HG02678 (cell line): ENCODE measurements around the gene PTPRN2.
"Not testable (repeated sequence)": the region's sequence is repeated elsewhere in the genome, so short reads cannot be mapped to it uniquely, and the experiment has no call there.

Source experiments
- ATAC-seq: cut with Tn5 transposase; IDR thresholded peaks from one replicate; pipeline ENCODE4 v1.9.1; 2021; ENCODE audit warnings: mild to moderate bottlenecking, moderate library complexity; ENCODE audit not compliant: unreplicated experiment

The PTPRN2 gene

GRCh38 chr7:158357898-158358821 is 229.5 kb downstream of the PTPRN2 start:
- no peak for ATAC-seq

DNA sequence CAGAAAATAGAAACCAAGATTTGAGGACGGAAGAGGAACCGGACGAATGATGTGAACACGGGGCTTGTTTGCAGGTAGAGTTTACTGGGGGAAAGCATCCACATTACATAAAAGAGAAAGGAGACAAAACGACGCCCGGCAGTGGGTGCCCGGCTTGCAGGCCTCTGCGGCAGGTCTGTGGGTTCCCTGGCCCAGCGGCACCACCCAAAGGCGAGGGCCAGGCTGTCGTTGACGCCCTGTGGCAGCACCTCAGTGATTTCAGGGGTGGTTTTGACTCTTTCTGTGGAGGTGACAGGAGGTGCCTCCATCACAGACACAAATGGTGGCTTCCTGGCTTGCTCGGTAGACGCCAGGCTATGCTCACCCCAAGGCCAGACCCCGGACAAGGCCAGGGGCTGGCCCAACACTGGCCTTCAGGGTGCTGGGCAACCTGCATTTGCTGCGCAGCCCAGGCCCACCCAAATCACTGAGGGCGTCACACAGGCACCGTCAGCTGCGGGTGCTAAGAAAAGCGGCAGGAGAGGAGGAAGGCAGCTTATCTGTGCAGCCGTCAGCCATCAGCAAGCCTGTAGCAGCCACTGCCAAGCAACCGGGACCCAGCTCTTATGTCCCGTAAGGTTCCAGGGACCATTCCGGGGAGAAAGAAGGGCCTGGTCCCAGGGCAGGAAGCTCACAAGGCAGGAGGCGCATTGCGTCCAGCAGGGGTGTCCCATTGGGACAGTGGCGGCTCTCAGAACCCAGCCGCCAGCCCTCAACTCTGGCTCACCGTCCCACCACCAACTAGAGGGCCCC is 230.3 kb downstream of the PTPRN2 start:
- no peak for ATAC-seq

- no peak for ATAC-seq
These were observed 231.2 kb downstream of the PTPRN2 start for GRCh38 chr7:158356454-158356853.

DNA sequence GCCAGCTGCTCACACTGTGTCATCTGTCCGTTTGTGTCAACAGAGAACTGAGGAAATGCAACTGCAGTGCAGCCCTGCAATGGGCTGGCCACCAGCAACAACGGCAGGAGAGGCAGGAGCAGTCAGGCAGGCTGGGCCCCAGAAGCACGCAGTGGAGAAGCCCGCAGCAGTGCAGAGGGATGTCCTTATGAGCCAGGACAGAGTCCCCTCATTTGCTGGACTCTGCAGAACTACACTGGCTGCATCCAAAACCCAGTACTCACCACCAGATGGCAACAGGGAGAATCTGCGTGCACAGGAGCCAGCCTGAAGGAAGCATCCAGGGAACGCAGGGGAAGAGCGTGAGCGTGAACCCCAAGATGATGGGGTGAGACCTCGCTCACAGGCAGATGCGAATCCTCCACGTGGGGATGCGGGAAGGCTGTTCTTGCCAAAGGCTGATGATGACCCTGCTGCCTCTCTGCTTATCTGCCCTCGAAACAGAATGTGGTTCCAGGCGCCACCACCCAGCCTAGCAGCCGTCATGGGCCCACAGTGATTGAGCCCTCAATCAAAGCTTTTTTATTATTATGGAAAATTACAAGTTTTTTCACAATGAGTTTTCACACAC is 232.1 kb downstream of the PTPRN2 start:
- no peak for ATAC-seq

GRCh38 chr7:158354861-158355260 is 232.8 kb downstream of the PTPRN2 start:
- no peak for ATAC-seq

- ATAC-seq, result no peak
These were observed 233.7 kb downstream of the PTPRN2 start for GRCh38 chr7:158353606-158354570.

DNA sequence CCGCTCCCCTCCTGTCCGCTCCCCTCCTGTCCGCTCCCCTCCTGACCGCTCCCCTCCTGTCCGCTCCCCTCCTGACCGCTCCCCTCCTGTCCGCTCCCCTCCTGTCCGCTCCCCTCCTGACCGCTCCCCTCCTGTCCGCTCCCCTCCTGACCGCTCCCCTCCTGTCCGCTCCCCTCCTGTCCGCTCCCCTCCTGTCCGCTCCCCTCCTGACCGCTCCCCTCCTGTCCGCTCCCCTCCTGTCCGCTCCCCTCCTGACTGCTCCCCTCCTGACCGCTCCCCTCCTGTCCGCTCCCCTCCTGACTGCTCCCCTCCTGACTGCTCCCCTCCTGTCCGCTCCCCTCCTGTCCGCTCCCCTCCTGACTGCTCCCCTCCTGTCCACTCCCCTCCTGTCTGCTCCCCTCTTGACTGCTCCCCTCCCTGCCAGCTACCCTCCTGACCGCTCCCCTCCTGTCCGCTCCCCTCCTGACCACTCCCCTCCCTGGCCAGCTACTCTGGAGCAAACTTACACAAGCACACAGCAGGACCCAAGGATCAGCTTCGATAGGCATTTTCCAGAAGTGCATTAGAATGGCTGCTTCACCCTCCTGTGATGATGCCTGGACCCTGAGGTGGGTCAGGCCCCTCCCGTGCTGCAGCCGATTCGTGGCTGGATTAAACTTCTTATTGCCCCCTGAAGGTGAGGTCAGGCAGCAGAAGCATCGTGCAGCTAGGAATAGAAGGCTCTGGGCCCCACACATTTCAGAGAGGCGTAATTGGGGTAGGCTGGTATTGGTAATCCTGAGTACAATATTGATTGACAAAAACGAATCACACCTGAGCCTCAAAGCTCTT is 235.5 kb downstream of the PTPRN2 start:
- ATAC-seq, result not testable (repeated sequence)

GRCh38 chr7:158351481-158351880 is 236.1 kb downstream of the PTPRN2 start:
- no peak for ATAC-seq

GRCh38 chr7:158351051-158351450 is 236.6 kb downstream of the PTPRN2 start:
- no peak for ATAC-seq

GRCh38 chr7:158350166-158350900 is 237.3 kb downstream of the PTPRN2 start:
- no peak for ATAC-seq

DNA sequence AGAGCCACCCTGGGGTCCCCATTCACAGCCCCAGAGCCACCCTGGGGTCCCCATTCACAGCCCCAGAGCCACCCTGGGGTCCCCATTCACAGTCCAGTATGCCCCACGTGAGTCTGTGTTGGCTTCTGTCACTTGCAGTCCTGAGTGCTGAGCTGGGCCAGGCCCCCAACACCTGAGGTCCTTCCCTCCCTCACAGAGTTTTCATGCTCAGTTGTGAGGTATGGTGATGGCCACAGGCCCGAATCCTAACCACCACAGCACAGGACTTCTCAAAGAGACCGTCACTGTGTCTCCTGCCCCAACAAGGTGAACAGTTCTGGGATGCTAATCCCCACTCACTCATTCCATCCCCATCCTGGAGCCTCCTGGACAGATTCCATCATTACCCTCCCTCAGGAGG is 239.2 kb downstream of the PTPRN2 start:
- ATAC-seq, result no peak

DNA sequence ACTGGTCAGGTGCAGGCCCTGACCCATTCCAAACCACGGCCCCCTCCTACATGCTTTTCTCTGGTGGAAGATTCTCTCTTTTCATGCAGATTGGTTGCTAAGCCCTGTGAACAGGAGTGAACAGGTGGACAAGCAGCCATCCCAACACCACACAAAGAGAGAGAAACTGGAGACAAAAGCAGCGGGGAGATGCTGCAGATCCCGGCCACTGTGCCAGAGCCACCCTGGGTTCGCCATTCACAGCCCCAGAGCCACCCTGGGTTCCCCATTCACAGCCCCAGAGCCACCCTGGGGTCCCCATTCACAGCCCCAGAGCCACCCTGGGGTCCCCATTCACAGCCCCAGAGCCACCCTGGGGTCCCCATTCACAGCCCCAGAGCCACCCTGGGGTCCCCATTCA is 239.6 kb downstream of the PTPRN2 start:
- not testable (repeated sequence) for ATAC-seq

DNA sequence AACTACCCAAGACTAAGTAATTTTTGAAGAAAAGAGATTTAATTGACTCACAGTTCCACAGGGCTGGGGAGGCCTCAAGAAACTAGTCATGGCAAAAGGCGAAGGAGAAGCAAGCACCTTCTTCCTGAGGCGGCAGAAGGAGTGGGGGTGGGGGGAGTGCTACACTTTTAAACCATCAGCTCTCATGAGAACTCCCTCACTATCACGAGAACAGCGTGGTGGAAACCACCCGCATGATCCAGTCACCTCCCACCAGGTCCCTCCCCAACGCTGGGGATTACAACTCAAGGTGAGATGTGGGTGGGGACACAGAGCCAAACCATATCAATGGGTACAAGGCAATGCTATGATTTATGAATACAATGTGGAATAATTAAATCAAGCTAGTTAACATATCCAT is 241.9 kb downstream of the PTPRN2 start:
- no peak for ATAC-seq

DNA sequence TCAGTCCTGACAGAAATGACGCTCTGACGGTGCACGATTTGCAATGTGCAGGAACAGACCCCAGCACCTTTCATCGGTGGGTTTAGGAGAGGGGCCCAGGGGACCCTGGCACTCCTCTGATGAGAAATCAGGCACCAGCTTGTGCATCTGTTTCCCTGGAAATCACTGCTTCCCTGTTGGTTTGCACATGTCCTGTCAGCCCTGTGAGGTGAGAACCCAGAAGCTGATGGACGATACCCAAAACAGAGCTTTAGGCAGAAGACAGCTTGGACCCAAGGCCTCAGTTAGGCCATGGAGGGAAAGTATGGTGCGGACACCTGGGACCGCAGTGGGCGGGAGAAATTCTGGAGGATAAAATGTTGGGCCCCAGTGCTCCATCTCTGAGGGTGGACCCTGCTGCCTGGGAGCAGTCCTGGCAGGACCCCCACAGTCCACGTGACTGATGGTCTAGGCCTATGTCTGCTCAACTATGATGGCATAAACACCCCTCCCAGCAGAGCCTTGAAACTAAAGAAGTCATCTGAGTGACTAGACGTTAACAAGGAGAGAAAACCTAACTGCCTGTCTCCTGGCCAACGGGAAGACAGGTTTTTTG is 242.8 kb downstream of the PTPRN2 start:
- no peak for ATAC-seq

DNA sequence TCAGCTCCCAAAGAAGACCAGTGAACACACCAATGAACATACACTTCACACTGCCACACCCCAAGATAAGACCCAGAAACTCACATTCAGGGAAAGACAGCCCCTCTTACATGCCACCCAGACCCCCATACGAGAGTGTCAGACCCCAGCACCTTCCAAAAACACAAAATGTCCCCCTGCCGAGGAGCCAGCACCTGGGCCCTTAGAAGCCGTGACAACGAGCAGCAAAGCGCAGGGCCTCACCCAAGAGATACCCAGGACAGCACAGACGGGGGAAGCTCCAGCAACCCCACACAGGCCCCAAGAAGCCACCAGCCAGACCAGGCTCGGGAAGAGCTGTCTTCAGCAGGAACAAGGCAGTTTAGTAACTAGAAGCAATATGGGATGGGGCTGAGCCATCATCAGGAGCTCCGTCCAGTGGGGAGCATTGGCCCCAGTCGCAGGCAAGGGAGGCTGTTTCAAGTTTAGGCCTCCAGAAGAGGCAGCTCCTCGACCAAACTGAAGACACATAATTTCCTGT is 243.6 kb downstream of the PTPRN2 start:
- no peak for ATAC-seq

- ATAC-seq, result no peak
These were observed 244.1 kb downstream of the PTPRN2 start for GRCh38 chr7:158343526-158343925.

DNA sequence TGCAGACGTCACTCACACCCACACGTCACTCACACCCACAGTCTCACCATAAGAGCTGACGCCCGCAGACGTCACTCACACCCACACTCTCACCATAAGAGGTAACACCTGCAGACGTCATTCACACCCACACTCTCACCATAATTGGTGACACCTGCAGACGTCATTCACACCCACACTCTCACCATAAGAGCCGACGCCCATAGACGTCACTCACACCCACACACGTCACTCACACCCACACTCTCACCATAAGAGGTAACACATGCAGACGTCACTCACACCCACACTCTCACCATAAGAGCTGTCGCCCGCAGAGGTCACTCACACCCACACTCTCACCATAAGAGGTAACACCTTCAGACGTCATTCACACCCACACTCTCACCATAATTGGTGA is 246.5 kb downstream of the PTPRN2 start:
- not testable (repeated sequence) for ATAC-seq

DNA sequence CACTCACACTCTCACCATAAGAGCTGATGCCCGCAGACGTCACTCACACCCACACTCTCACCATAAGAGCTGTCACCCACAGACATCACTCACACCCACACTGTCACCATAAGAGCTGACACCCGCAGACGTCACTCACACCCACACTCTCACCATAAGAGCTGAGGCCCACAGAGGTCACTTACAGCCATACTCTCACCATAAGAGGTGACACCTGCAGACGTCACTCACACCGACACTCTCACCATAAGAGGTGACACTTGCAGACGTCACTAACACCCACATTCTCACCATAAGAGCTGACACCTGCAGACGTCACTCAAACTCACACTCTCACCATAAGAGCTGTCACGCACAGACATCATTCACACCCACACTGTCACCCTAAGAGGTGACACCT is 250.7 kb downstream of the PTPRN2 start:
- ATAC-seq, result not testable (repeated sequence)
